Measurements from ENCODE around the gene TEX54. TPM values are rescaled to one million over a fixed set of nuclear protein-coding genes. Genes with fewer than 3 reads are reported as not detected.

The TEX54 gene
- total RNA-seq, result not detected in 2 replicates

- Histone ChIP-seq H3K36me3 (ENCODE audit: insufficient read depth, low read length) (peaks cover 46% of the 10 kb centered on the region), H4K20me1 (ENCODE audit: insufficient read depth, low read length) (peaks cover 28% of the 10 kb centered on the region), H3K9me3 (ENCODE audit: low read depth, low read length) (no peaks in the 10 kb centered on the region), H3K4me1 (ENCODE audit: insufficient read depth, low read length) (peaks cover 14% of the 10 kb centered on the region), H2AFZ (ENCODE audit: low read length) (peak within 1 kb of the TSS; percentile 82), H3K4me3 (ENCODE audit: insufficient read depth, low read length) (peak within 1 kb of the TSS; percentile 99), H3K79me2 (ENCODE audit: insufficient read depth, low read length) (peaks cover 82% of the 10 kb centered on the region), H3K27me3 (ENCODE audit: insufficient read depth, low read length) (no peaks in the 10 kb centered on the region), H3K4me2 (ENCODE audit: insufficient read depth, low read length) (peak within 1 kb of the TSS; percentile 97), H3K27ac (ENCODE audit: low read depth, low read length) (peak within 1 kb of the TSS; percentile 97)
- DNase-seq (ENCODE audit: insufficient read length, low spot score, missing footprints), result peak; percentile 89
- TF ChIP-seq CTCF (IDR thresholded peaks at IDR 0.05; ENCODE audit: extremely low read depth, low read depth, low read length), result no peak
These were observed at the start of gene TEX54 for GRCh38 chr11:62832336-62833234. TEX54 (minus strand) TSS chr11:62832841.

DNA sequence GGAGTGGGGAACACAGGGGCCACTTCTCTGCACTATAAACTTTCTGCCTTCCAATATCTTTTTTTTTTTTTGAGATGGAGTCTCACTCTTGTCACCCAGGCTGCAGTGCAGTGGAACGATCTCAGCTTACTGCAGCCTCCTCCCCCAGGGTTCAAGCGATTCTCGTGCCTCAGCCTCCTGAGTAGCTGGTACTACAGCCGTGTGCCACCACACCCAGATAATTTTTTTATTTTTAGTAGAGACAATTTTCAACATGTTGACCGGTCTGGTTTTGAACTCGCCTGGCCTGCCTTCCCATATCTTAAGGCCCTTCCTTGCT, 49.7 kb upstream of the TEX54 start:
- H2AFZ ChIP-seq (ENCODE audit: low read length), result no peak overlapping the region
- H3K4me1 ChIP-seq (ENCODE audit: insufficient read depth, low read length), result peaks cover 43% of the 10 kb centered on the region
- H3K27ac ChIP-seq (ENCODE audit: low read depth, low read length), result peak overlapping the region; percentile 100
- no peak for DNase-seq (ENCODE audit: insufficient read length, low spot score, missing footprints)
- peaks cover 63% of the 10 kb centered on the region for H3K79me2 ChIP-seq (ENCODE audit: insufficient read depth, low read length)
- no peaks in the 10 kb centered on the region for H3K9me3 ChIP-seq (ENCODE audit: low read depth, low read length)
- H3K4me2 ChIP-seq (ENCODE audit: insufficient read depth, low read length), result peak overlapping the region; percentile 89
- H3K4me3 ChIP-seq (ENCODE audit: insufficient read depth, low read length), result peak overlapping the region; percentile 93
- peaks cover 53% of the 10 kb centered on the region for H4K20me1 ChIP-seq (ENCODE audit: insufficient read depth, low read length)
- no peaks in the 10 kb centered on the region for H3K27me3 ChIP-seq (ENCODE audit: insufficient read depth, low read length)
- no peak for TF ChIP-seq CTCF (IDR thresholded peaks at IDR 0.05; ENCODE audit: extremely low read depth, low read depth, low read length)
- H3K36me3 ChIP-seq (ENCODE audit: insufficient read depth, low read length), result peaks cover 53% of the 10 kb centered on the region

GRCh38 chr11:62881579-62882430, 49.2 kb upstream of the TEX54 start:
- no peak for TF ChIP-seq CTCF (IDR thresholded peaks at IDR 0.05; ENCODE audit: extremely low read depth, low read depth, low read length)
- Histone ChIP-seq H3K27me3 (ENCODE audit: insufficient read depth, low read length) (no peaks in the 10 kb centered on the region), H3K4me3 (ENCODE audit: insufficient read depth, low read length) (peak overlapping the region; percentile 93), H4K20me1 (ENCODE audit: insufficient read depth, low read length) (peaks cover 47% of the 10 kb centered on the region), H3K9me3 (ENCODE audit: low read depth, low read length) (no peaks in the 10 kb centered on the region), H3K4me2 (ENCODE audit: insufficient read depth, low read length) (peak overlapping the region; percentile 96), H3K27ac (ENCODE audit: low read depth, low read length) (peak overlapping the region; percentile 100), H3K36me3 (ENCODE audit: insufficient read depth, low read length) (peaks cover 47% of the 10 kb centered on the region), H2AFZ (ENCODE audit: low read length) (no peak overlapping the region), H3K4me1 (ENCODE audit: insufficient read depth, low read length) (peaks cover 43% of the 10 kb centered on the region), H3K79me2 (ENCODE audit: insufficient read depth, low read length) (peaks cover 59% of the 10 kb centered on the region)
- DNase-seq (ENCODE audit: insufficient read length, low spot score, missing footprints), result peak; percentile 98
